CD4-positive, alpha-beta T cell (primary cell): ENCODE results near the gene VWA5A. TPM values are rescaled to one million over a fixed set of nuclear protein-coding genes. Genes with fewer than 3 reads are reported as not detected.

Experiments used
- ATAC-seq: fragments of 200-7000 bp; cut with Tn5 transposase; one replicate; pipeline ENCODE4 v1.10.0; 2022; ENCODE audit warnings: mild to moderate bottlenecking; ENCODE audit not compliant: poor library complexity
- CTCF ChIA-PET: fragments of 350-600 bp; sonication (Branson Sonifier 250); formaldehyde crosslinking; loops from one replicate; lab custom pipeline; 2021; ENCODE audit warnings: antibody characterized with exemption, inconsistent platforms; lab: Charles Lee
- POLR2A ChIA-PET: fragments of 350-600 bp; sonication (Branson Sonifier 250); formaldehyde crosslinking; loops from one replicate; lab custom pipeline; 2021; ENCODE audit warnings: antibody characterized with exemption, inconsistent platforms; lab: Charles Lee
- DNase-seq, 14 experiments: peaks; one replicate each; pipeline ENCODE4 v3.0.0-alpha.2; 2013 to 2020; ENCODE audit warnings: mixed read lengths in 2 of 14
- H3K27ac ChIP-seq, 2 donors: one replicate each; pipeline versions ENCODE4 v1.5.1 to v1.7.0; 2013; ENCODE audit warnings: low read length in 2 of 2, low read depth in 1 of 2, mild to moderate bottlenecking in 1 of 2
- H3K27me3 ChIP-seq, 2 experiments: 1 replicate in 1 of 2; 2 replicates in 1 of 2; pipeline versions ENCODE4 v1.6.1 to v1.7.0; 2013; ENCODE audit warnings: low read length in 2 of 2, control low read depth in 1 of 2, mild to moderate bottlenecking in 1 of 2, moderate library complexity in 1 of 2; ENCODE audit not compliant: insufficient read depth in 2 of 2, control insufficient read depth in 1 of 2
- H3K36me3 ChIP-seq: one replicate; pipeline ENCODE4 v1.6.1; 2013; ENCODE audit warnings: low read length, control low read depth; ENCODE audit not compliant: insufficient read depth
- H3K4me1 ChIP-seq: one replicate; pipeline ENCODE4 v1.6.1; 2013; ENCODE audit warnings: low read length, control low read depth; ENCODE audit not compliant: insufficient read depth
- H3K4me3 ChIP-seq: one replicate; pipeline ENCODE4 v1.5.1; 2013; ENCODE audit warnings: mild to moderate bottlenecking, low read length, moderate library complexity
- H3K9me3 ChIP-seq, 2 experiments: 1 replicate in 1 of 2; 2 replicates in 1 of 2; pipeline versions ENCODE4 v1.6.1 to v1.7.0; 2013; ENCODE audit warnings: low read length in 2 of 2, mild to moderate bottlenecking in 2 of 2, control low read depth in 1 of 2, moderate library complexity in 1 of 2; ENCODE audit not compliant: control insufficient read depth in 1 of 2, insufficient read depth in 1 of 2
- H3K27ac Mint-ChIP-seq: one replicate; pipeline ENCODE4 v1.8.0; 2020; ENCODE audit warnings: mixed read lengths
- H3K27me3 Mint-ChIP-seq: one replicate; pipeline ENCODE4 v1.8.0; 2021; ENCODE audit warnings: mixed read lengths
- H3K36me3 Mint-ChIP-seq: one replicate; pipeline ENCODE4 v1.8.0; 2021; ENCODE audit warnings: low read depth, mixed read lengths
- H3K4me1 Mint-ChIP-seq: one replicate; pipeline ENCODE4 v1.8.0; 2021; ENCODE audit warnings: low read depth, mixed read lengths
- H3K4me3 Mint-ChIP-seq: one replicate; pipeline ENCODE4 v1.8.0; 2020; ENCODE audit warnings: mild to moderate bottlenecking, mixed read lengths
- H3K9me3 Mint-ChIP-seq: one replicate; pipeline ENCODE4 v1.8.0; 2020; ENCODE audit warnings: mixed read lengths
- CTCF ChIP-seq: fragments of 200-600 bp; IDR thresholded peaks from one replicate; pipeline ENCODE4 v1.8.0; 2022; ENCODE audit warnings: antibody characterized with exemption, mild to moderate bottlenecking
- intact Hi-C, 2 experiments: fragments of 100-400 bp; cut with DNase I in 1 of 2; cut with micrococcal nuclease in 1 of 2; formaldehyde crosslinking; loops; one replicate each; pipeline versions ENCODE4 v1.15.1 to v1.9.0; 2023 to 2025; cut with DNase I, micrococcal nuclease
- total RNA-seq, 174 experiments: library from RNA in 2 of 174; stranded (reverse) in 2 of 174; gene quantifications; one replicate each; pipeline ENCODE4 v1.2.3 and lab custom pipeline; 2021 to 2026

Gene VWA5A
- total RNA-seq, 2 experiments from 2014 or later, result 5.1 to 5.6 TPM

- H3K36me3 ChIP-seq, result no peaks in the 10 kb centered on the region
- Mint-ChIP-seq H3K27ac (no peak overlapping the region), H3K9me3 (peaks cover 2% of the 10 kb centered on the region), H3K4me1 (no peaks in the 10 kb centered on the region), H3K4me3 (no peak overlapping the region), H3K27me3 (peaks cover 19% of the 10 kb centered on the region), H3K36me3 (no peaks in the 10 kb centered on the region)
- intact Hi-C loops, result no loop called here
- no peak for ATAC-seq
- H3K27ac ChIP-seq, result no peak overlapping the region
- no peaks in the 10 kb centered on the region for H3K9me3 ChIP-seq
- CTCF ChIA-PET, result interaction anchor here (0.8 to 1.0 kb wide), 2 partner anchors 12 to 38 kb away, joined by 3 read pairs; no protein-coding TSS in a partner anchor
- no peaks in the 10 kb centered on the region for H3K4me1 ChIP-seq
- H3K4me3 ChIP-seq, result no peak overlapping the region
- H3K27me3 ChIP-seq, result no peaks in the 10 kb centered on the region
- DNase-seq, result no peak
- POLR2A ChIA-PET, result no interaction called here
- no peak for TF ChIP-seq CTCF
Measured at GRCh38 chr11:124152770-124153407, 37.6 kb downstream of the VWA5A start.

- Histone ChIP-seq H3K9me3 (no peaks in the 10 kb centered on the region), H3K27ac (no peak overlapping the region), H3K36me3 (no peaks in the 10 kb centered on the region), H3K27me3 (no peaks in the 10 kb centered on the region), H3K4me1 (no peaks in the 10 kb centered on the region), H3K4me3 (no peak overlapping the region)
- Mint-ChIP-seq H3K36me3 (no peaks in the 10 kb centered on the region), H3K9me3 (peaks cover 2% of the 10 kb centered on the region), H3K27me3 (peaks cover 25% of the 10 kb centered on the region), H3K4me1 (no peaks in the 10 kb centered on the region), H3K4me3 (no peak overlapping the region), H3K27ac (no peak overlapping the region)
- TF ChIP-seq CTCF, result no peak
- ChIA-PET CTCF (interaction anchor here (0.8 to 1.0 kb wide), 2 partner anchors 11 to 39 kb away, joined by 3 read pairs; no protein-coding TSS in a partner anchor), POLR2A (no interaction called here)
- ATAC-seq (no peak), DNase-seq (no peak)
- intact Hi-C loops, result no loop called here
Measured at GRCh38 chr11:124153821-124154220, 38.6 kb downstream of the VWA5A start.

- CTCF ChIA-PET, result no interaction called here
- intact Hi-C loops, result no loop called here
- no peaks in the 10 kb centered on the region for H3K36me3 ChIP-seq
- ATAC-seq, result no peak
- POLR2A ChIA-PET, result no interaction called here
- Mint-ChIP-seq H3K9me3 (no peaks in the 10 kb centered on the region), H3K4me3 (no peak overlapping the region), H3K27me3 (peaks cover 43% of the 10 kb centered on the region), H3K36me3 (no peaks in the 10 kb centered on the region), H3K4me1 (no peaks in the 10 kb centered on the region), H3K27ac (no peak overlapping the region)
- H3K27me3 ChIP-seq, result no peaks in the 10 kb centered on the region
- H3K4me3 ChIP-seq, result no peak overlapping the region
- TF ChIP-seq CTCF, result no peak
- H3K27ac ChIP-seq, result no peak overlapping the region
- H3K4me1 ChIP-seq, result no peaks in the 10 kb centered on the region
- no peak for DNase-seq
- peaks cover 0 to 3% of the 10 kb centered on the region in 2 experiments for H3K9me3 ChIP-seq
Measured at GRCh38 chr11:124159481-124159880, 44.2 kb downstream of the VWA5A start.
